Glutamatergic neuron (in vitro differentiated cells): ENCODE measurements around the gene CDH23. TPM values are rescaled to one million over a fixed set of nuclear protein-coding genes. Genes with fewer than 3 reads are reported as not detected.

Experiments
- DNase-seq: peaks from one replicate; pipeline ENCODE4 v3.0.0; 2022
- H3K27ac Mint-ChIP-seq: one replicate; pipeline ENCODE4 v1.8.0; 2020; ENCODE audit warnings: mild to moderate bottlenecking, mixed read lengths, inconsistent platforms; ENCODE audit not compliant: unreplicated experiment
- H3K27me3 Mint-ChIP-seq: one replicate; pipeline ENCODE4 v1.8.0; 2020; ENCODE audit warnings: mild to moderate bottlenecking, moderate library complexity, mixed read lengths, inconsistent platforms; ENCODE audit not compliant: unreplicated experiment
- H3K36me3 Mint-ChIP-seq: one replicate; pipeline ENCODE4 v1.8.0; 2020; ENCODE audit warnings: mild to moderate bottlenecking, mixed read lengths, inconsistent platforms; ENCODE audit not compliant: unreplicated experiment
- H3K4me1 Mint-ChIP-seq: one replicate; pipeline ENCODE4 v1.8.0; 2020; ENCODE audit warnings: mild to moderate bottlenecking, low read depth, mixed read lengths, inconsistent platforms; ENCODE audit not compliant: unreplicated experiment
- H3K4me3 Mint-ChIP-seq: one replicate; pipeline ENCODE4 v1.8.0; 2020; ENCODE audit warnings: mild to moderate bottlenecking, mixed read lengths, inconsistent platforms; ENCODE audit not compliant: unreplicated experiment
- H3K9me3 Mint-ChIP-seq: one replicate; pipeline ENCODE4 v1.8.0; 2020; ENCODE audit warnings: mild to moderate bottlenecking, moderate library complexity, mixed read lengths, inconsistent platforms; ENCODE audit not compliant: unreplicated experiment
- total RNA-seq: library from RNA; stranded (reverse); fragmentation: NEBNext Ultra II Directional; extraction: Animal tissue kit (Norgen Biotek cat#: 25700); gene quantifications from one replicate; pipeline ENCODE4 v1.2.1, GENCODE V29; 2021; ENCODE audit not compliant: unreplicated experiment
- TF ChIP-seq, protein P1 (sequence below): fragments of 200-600 bp; sonication (generic); IDR thresholded peaks from one replicate; pipeline ENCODE4 v1.5.0; 2021; ENCODE audit not compliant: partially characterized antibody, unreplicated experiment

Gene CDH23
- total RNA-seq, 1 donor from 2014 or later, result 2.0 TPM

DNA sequence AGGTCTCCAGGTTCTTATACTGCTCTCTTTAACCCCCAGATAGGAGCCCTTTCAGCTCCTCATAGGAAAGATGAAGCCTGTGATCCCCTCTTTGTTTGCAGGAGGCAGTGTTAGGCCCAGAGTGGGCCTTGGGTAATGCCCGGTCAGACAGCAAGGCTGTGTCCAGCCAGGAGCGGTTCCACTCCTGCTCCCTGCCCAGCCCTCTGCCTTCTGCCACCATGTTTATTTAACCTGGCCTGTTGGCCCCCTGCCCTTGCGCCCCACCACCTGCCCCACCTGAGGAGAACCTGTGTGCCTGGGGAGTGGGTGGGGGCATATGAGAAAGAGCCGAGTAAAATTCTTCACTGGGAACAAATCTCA lies 24.3 kb downstream of the CDH23 start:
- peaks cover 7% of the 10 kb centered on the region for H3K9me3 Mint-ChIP-seq
- peaks cover 7% of the 10 kb centered on the region for H3K27me3 Mint-ChIP-seq
- DNase-seq, result no peak
- peaks cover 3% of the 10 kb centered on the region for H3K4me1 Mint-ChIP-seq
- H3K36me3 Mint-ChIP-seq, result no peaks in the 10 kb centered on the region
- no peak overlapping the region for H3K27ac Mint-ChIP-seq
- H3K4me3 Mint-ChIP-seq, result no peak overlapping the region
- TF ChIP-seq, protein P1, sequence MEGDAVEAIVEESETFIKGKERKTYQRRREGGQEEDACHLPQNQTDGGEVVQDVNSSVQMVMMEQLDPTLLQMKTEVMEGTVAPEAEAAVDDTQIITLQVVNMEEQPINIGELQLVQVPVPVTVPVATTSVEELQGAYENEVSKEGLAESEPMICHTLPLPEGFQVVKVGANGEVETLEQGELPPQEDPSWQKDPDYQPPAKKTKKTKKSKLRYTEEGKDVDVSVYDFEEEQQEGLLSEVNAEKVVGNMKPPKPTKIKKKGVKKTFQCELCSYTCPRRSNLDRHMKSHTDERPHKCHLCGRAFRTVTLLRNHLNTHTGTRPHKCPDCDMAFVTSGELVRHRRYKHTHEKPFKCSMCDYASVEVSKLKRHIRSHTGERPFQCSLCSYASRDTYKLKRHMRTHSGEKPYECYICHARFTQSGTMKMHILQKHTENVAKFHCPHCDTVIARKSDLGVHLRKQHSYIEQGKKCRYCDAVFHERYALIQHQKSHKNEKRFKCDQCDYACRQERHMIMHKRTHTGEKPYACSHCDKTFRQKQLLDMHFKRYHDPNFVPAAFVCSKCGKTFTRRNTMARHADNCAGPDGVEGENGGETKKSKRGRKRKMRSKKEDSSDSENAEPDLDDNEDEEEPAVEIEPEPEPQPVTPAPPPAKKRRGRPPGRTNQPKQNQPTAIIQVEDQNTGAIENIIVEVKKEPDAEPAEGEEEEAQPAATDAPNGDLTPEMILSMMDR, result no peak

DNA sequence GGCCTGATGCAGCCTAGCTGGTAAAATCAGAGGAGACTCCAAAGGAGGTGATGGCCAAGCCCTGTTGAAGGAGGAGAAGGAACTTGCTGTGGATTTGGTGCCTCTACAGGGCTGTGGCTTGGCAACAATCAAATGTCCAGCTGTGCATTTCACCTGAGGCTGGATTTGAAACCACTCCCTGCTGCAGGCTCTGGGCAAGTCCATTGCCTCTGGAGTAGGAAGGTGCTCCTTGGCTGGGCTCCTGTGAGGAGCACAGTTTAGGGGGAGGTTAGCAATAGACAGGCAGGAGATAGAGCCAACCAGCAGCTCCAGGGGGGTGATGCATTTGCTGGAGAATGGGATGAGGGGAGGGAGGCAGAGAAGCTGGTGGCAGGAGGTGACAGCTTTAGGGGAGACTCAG lies 26.5 kb downstream of the CDH23 start:
- H3K27ac Mint-ChIP-seq, result no peak overlapping the region
- TF ChIP-seq, protein P1, result no peak
- no peak overlapping the region for H3K4me3 Mint-ChIP-seq
- H3K9me3 Mint-ChIP-seq, result peaks cover 4% of the 10 kb centered on the region
- H3K36me3 Mint-ChIP-seq, result no peaks in the 10 kb centered on the region
- peaks cover 7% of the 10 kb centered on the region for H3K27me3 Mint-ChIP-seq
- DNase-seq, result no peak
- peaks cover 3% of the 10 kb centered on the region for H3K4me1 Mint-ChIP-seq

DNA sequence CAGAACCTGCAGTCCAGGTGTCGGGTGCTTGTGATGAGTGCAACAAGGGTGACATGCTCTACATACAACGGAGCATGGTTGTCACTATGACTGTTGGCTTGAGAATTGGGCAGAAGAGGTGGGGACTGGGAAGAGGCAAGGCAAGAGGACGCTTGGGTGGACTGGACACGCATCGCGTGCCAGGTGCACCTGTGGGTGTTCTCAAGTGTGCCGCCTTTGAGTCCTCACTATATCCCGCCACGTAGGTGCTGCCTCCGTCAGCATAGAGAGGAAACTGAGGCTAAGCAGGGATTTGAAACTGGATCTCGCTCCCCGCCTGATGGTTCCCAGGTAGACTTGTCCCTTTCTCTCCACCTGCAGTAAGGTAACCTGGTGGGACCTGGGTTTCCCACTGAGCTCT lies 27.2 kb downstream of the CDH23 start:
- no peaks in the 10 kb centered on the region for H3K36me3 Mint-ChIP-seq
- peaks cover 3% of the 10 kb centered on the region for H3K4me1 Mint-ChIP-seq
- H3K27me3 Mint-ChIP-seq, result peaks cover 7% of the 10 kb centered on the region
- DNase-seq, result no peak
- peaks cover 4% of the 10 kb centered on the region for H3K9me3 Mint-ChIP-seq
- TF ChIP-seq, protein P1, result no peak
- H3K27ac Mint-ChIP-seq, result no peak overlapping the region
- H3K4me3 Mint-ChIP-seq, result no peak overlapping the region

DNA sequence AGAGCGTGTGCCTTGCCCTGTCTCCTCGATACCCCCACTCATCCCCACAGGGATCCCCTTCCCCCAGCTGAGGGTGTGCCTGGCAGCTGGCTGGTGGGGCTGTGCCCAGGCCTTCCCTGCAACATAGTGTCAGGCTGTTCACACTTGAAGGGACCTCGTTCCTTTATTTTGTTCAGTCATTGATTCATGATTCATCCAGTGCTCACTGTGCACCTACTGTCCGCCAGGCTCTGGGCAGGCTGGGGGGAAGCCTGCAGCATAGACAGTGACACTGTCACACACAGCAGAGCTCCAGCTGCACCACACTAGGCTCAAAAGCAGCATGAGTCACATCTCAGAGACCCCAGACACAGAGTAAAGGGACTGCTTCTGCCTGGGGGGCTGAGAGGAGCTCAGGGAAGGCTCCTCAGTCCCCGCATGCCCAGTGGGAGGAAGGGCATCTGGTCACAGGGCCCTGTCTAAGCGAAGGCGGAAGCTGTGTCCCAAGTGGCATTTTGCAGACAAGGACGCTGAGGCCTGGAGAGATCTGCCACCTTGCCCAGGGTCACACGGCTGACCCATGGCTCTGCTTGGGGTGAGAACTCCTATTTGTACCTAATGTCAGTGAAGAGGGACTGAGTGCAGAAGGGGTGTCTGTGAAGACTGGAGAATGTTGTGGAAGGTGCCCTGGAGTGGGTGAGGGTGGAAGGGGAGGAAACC lies 27.9 kb downstream of the CDH23 start:
- peaks cover 7% of the 10 kb centered on the region for H3K27me3 Mint-ChIP-seq
- DNase-seq, result no peak
- H3K36me3 Mint-ChIP-seq, result no peaks in the 10 kb centered on the region
- TF ChIP-seq, protein P1, result no peak
- H3K4me3 Mint-ChIP-seq, result no peak overlapping the region
- no peak overlapping the region for H3K27ac Mint-ChIP-seq
- H3K9me3 Mint-ChIP-seq, result peaks cover 4% of the 10 kb centered on the region
- peaks cover 3% of the 10 kb centered on the region for H3K4me1 Mint-ChIP-seq

DNA sequence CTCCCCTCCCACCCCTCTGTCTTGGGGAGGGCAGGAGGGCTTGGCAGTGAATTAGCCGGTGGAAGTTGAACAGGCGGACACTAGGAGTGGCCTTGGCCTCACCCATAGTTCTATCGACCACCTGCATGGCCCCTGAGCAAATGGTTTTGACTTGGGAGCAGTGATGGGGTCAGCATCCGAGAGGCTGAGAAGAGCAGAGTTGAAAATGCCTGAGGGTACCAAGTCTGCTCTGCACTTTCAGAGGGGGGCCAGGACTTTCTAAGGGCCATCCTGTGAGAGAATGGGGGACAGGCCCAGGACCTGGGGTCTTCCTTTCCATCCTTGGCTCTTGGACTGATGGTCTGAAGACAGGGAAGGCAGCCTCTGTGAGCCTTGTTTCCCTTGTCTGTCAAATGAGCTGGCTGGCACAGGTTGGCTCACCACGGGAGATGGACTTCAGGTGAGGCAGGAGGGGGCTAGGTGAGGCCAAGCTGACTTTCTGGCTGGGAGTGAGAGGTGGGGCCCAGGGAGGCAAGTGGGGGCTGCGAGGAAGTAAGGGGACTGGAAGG lies 29.4 kb downstream of the CDH23 start:
- TF ChIP-seq, protein P1, result no peak
- no peaks in the 10 kb centered on the region for H3K36me3 Mint-ChIP-seq
- H3K4me3 Mint-ChIP-seq, result no peak overlapping the region
- DNase-seq, result no peak
- no peak overlapping the region for H3K27ac Mint-ChIP-seq
- H3K9me3 Mint-ChIP-seq, result peaks cover 4% of the 10 kb centered on the region
- H3K4me1 Mint-ChIP-seq, result peaks cover 3% of the 10 kb centered on the region
- H3K27me3 Mint-ChIP-seq, result peaks cover 7% of the 10 kb centered on the region
